Smooth muscle cell (in vitro differentiated cells): ENCODE measurements around the gene YTHDF1. TPM values are rescaled to one million over a fixed set of nuclear protein-coding genes. Genes with fewer than 3 reads are reported as not detected.

ENCODE experiments used
- DNase-seq: peaks from one replicate; lab custom pipeline; 2025; ENCODE audit not compliant: unreplicated experiment; lab: John Stamatoyannopoulos, UW
- H2AFZ ChIP-seq: fragments of 200-600 bp; sonication (generic); 2 replicates; pipeline ENCODE4 v1.6.0; 2016; ENCODE audit warnings: antibody characterized with exemption, low read depth, mild to moderate bottlenecking
- H3F3A ChIP-seq: fragments of 200-600 bp; sonication (generic); 2 replicates; pipeline ENCODE4 v1.6.0; 2017; ENCODE audit warnings: antibody characterized with exemption, low read depth
- H3K27ac ChIP-seq: fragments of 200-600 bp; sonication (generic); 2 replicates; pipeline ENCODE4 v1.5.1; 2016; ENCODE audit warnings: low read depth, mild to moderate bottlenecking
- H3K27me3 ChIP-seq: fragments of 200-600 bp; sonication (generic); 2 replicates; pipeline ENCODE4 v1.6.1; 2016; ENCODE audit warnings: low read depth, mild to moderate bottlenecking
- H3K36me3 ChIP-seq: fragments of 200-600 bp; sonication (generic); 2 replicates; pipeline ENCODE4 v1.5.1; 2016; ENCODE audit warnings: low read depth
- H3K4me1 ChIP-seq: fragments of 200-600 bp; sonication (generic); 2 replicates; pipeline ENCODE4 v1.5.1; 2016; ENCODE audit warnings: low read depth
- H3K4me2 ChIP-seq: fragments of 200-600 bp; sonication (generic); 2 replicates; pipeline ENCODE4 v1.6.0; 2016; ENCODE audit warnings: mild to moderate bottlenecking
- H3K4me3 ChIP-seq: fragments of 200-600 bp; sonication (generic); 2 replicates; pipeline ENCODE4 v1.5.1; 2016; ENCODE audit warnings: mild to moderate bottlenecking
- H3K79me2 ChIP-seq: fragments of 200-600 bp; sonication (generic); 2 replicates; pipeline ENCODE4 v1.6.0; 2016; ENCODE audit warnings: low read depth, mild to moderate bottlenecking
- H3K9ac ChIP-seq: fragments of 200-600 bp; sonication (generic); 2 replicates; pipeline ENCODE4 v1.6.0; 2016; ENCODE audit warnings: low read depth
- H3K9me3 ChIP-seq: fragments of 200-600 bp; sonication (generic); replicated peaks from 2 replicates; pipeline ENCODE4 v1.5.1; 2016; ENCODE audit warnings: low read depth
- H4K20me1 ChIP-seq: fragments of 200-600 bp; sonication (generic); 2 replicates; pipeline ENCODE4 v1.6.0; 2016; ENCODE audit warnings: low read depth
- WGBS: methylation state at CpG from one replicate; pipeline ENCODE4 v1.1.7; 2016; ENCODE audit warnings: low lambda C conversion rate; 5-methylcytosine and 5-hydroxymethylcytosine counted together
- polyA plus RNA-seq: library from polyadenylated mRNA; unstranded; fragments of >200 nt; fragmentation: Nextera tagmentation; extraction: Ambion mirVana; gene quantifications from 2 replicates; pipeline ENCODE4 v1.2.1, GENCODE V29; 2016
- total RNA-seq: library from RNA; depleted of rRNA; stranded (reverse); fragments of >200 nt; gene quantifications from 2 replicates; pipeline ENCODE4 v1.2.3, GENCODE V29; 2014
- TF ChIP-seq, protein P1 (sequence below): fragments of 200-600 bp; sonication (generic); IDR thresholded peaks from 2 replicates; pipeline ENCODE4 v1.5.1; 2017; ENCODE audit warnings: borderline replicate concordance, mild to moderate bottlenecking, antibody characterized with exemption; ENCODE audit not compliant: insufficient read depth, poor library complexity, severe bottlenecking

Gene YTHDF1
- total and polyA plus RNA-seq, 2 experiments from 2014 or later, result 28.2 to 35.8 TPM

DNA sequence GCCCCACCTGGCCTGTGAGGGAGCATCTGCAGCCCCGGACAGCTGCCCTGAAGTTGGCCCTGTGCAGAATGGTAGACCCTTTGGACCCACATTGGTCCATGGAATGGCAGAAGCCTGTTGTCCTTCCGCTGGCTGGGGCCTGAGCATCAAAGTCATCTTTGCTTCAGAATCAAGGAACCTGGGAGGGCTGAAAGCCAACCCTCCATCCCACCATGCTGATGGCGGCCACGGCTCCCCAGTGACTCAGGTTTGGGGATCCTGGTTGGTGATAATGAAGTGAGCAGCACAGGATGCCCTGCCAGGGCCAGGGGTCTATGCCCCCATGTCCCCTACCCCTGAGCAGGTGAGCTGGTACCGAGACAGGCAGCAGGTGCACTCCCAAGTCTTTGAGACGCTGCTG is 52.8 kb downstream of the YTHDF1 start:
- TF ChIP-seq, protein P1, sequence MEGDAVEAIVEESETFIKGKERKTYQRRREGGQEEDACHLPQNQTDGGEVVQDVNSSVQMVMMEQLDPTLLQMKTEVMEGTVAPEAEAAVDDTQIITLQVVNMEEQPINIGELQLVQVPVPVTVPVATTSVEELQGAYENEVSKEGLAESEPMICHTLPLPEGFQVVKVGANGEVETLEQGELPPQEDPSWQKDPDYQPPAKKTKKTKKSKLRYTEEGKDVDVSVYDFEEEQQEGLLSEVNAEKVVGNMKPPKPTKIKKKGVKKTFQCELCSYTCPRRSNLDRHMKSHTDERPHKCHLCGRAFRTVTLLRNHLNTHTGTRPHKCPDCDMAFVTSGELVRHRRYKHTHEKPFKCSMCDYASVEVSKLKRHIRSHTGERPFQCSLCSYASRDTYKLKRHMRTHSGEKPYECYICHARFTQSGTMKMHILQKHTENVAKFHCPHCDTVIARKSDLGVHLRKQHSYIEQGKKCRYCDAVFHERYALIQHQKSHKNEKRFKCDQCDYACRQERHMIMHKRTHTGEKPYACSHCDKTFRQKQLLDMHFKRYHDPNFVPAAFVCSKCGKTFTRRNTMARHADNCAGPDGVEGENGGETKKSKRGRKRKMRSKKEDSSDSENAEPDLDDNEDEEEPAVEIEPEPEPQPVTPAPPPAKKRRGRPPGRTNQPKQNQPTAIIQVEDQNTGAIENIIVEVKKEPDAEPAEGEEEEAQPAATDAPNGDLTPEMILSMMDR, result no peak
- H3K36me3 ChIP-seq, result no peaks in the 10 kb centered on the region
- H3K4me2 ChIP-seq, result no peak overlapping the region
- H3K27me3 ChIP-seq, result peaks cover 10% of the 10 kb centered on the region
- H2AFZ ChIP-seq, result no peak overlapping the region
- H3K4me1 ChIP-seq, result no peaks in the 10 kb centered on the region
- no peak overlapping the region for H3K9ac ChIP-seq
- no peak overlapping the region for H3K27ac ChIP-seq
- H3F3A ChIP-seq, result no peaks in the 10 kb centered on the region
- H3K79me2 ChIP-seq, result no peaks in the 10 kb centered on the region
- WGBS, result 85% methylated on average over 6 of the region's 6 CpGs
- DNase-seq, result no peak
- H4K20me1 ChIP-seq, result no peaks in the 10 kb centered on the region
- H3K4me3 ChIP-seq, result no peak overlapping the region
- H3K9me3 ChIP-seq, result no peaks in the 10 kb centered on the region

DNA sequence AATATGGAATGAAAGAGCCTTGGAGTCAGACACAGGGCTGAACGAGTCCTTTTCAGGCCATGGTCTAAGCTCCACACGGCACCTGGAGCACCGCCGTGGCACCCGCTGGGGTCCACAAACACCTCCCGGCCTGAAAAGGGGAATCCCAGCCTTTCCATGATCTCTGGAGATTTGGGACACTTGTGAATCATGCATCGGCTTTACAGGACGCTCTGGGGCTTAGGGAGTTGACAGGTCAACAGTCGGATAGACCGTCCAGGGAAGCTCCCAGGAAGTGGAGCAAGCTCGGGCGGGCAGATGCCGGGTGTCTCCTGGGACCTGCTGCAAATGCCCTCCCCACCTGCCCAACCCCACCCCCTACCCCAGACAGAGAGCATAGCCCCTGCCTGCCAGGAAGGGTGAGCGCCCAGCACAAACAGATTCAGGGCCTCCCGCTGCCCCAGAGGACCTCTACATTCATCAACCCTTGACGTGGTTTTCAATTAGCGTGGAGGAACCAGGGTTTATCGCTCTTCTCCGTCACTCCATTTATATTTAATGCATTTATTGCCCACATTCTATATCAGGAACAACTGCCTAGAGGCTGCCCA is 53.6 kb downstream of the YTHDF1 start:
- no peaks in the 10 kb centered on the region for H3K36me3 ChIP-seq
- H3F3A ChIP-seq, result no peaks in the 10 kb centered on the region
- no peak overlapping the region for H2AFZ ChIP-seq
- no peak overlapping the region for H3K4me2 ChIP-seq
- no peaks in the 10 kb centered on the region for H3K4me1 ChIP-seq
- no peaks in the 10 kb centered on the region for H3K9me3 ChIP-seq
- H3K27me3 ChIP-seq, result peaks cover 10% of the 10 kb centered on the region
- no peak overlapping the region for H3K4me3 ChIP-seq
- H4K20me1 ChIP-seq, result no peaks in the 10 kb centered on the region
- no peak overlapping the region for H3K27ac ChIP-seq
- TF ChIP-seq, protein P1, result no peak
- no peak for DNase-seq
- H3K9ac ChIP-seq, result no peak overlapping the region
- 92% methylated on average over 16 of the region's 19 CpGs for WGBS
- H3K79me2 ChIP-seq, result no peaks in the 10 kb centered on the region

DNA sequence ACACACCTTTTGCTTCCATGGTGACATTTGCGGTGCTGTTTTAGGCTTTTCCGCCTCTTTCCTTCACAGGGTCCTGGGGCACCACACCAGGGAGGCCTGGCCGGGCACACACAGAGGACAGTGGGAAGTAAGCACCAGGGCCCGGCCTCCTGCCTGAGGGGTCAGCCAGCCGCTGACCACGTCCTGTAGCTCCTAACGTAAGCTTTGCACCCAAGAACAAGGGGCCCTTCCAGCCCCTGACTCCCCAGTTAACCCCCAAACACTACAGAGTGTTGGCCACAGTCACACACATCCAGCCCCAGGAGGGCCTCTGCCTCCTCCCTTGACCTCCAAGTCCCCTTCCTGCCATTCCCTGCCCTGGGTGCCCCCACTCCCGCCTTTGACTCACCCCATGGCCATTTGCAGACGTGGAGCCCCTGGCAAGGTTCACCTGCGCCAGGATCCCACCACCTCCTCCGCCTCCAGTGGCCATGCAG is 54.7 kb downstream of the YTHDF1 start:
- H3K4me3 ChIP-seq, result no peak overlapping the region
- no peaks in the 10 kb centered on the region for H3K36me3 ChIP-seq
- DNase-seq, result no peak
- H3K9ac ChIP-seq, result no peak overlapping the region
- H3K27ac ChIP-seq, result no peak overlapping the region
- H3K4me2 ChIP-seq, result no peak overlapping the region
- H2AFZ ChIP-seq, result no peak overlapping the region
- TF ChIP-seq, protein P1, result no peak
- H3K79me2 ChIP-seq, result no peaks in the 10 kb centered on the region
- H3K9me3 ChIP-seq, result no peaks in the 10 kb centered on the region
- no peaks in the 10 kb centered on the region for H3K4me1 ChIP-seq
- H3F3A ChIP-seq, result no peaks in the 10 kb centered on the region
- peaks cover 10% of the 10 kb centered on the region for H3K27me3 ChIP-seq
- 91% methylated on average over 11 of the region's 11 CpGs for WGBS
- H4K20me1 ChIP-seq, result no peaks in the 10 kb centered on the region

DNA sequence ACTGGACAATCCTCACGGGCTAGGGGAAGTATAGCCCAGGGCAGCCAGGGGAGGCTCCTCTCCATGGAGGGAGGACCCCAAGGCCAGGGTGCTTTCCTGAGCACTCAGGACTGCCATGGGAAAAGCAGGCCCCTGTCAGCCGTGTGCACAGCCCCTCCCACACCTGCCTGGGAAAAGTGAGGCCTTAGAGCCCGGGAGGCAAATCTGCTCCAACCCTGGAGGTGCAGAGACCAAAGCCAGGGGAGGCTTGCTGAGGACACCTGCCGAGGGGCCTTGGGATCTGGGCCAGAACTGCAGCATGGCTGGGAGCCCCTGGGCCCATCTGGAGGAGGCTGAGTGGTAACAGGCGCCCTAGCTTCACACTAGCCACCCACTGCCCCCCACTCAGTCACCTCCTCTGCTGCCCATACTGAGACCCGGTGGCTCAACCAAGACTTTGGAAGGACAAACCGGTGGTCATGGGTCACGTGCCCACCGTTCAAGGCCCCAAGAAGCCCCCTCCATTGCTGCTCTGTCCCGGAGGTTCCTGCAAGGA is 55.2 kb downstream of the YTHDF1 start:
- WGBS, result 83% methylated on average over 10 of the region's 10 CpGs
- no peaks in the 10 kb centered on the region for H3K79me2 ChIP-seq
- no peaks in the 10 kb centered on the region for H3K36me3 ChIP-seq
- TF ChIP-seq, protein P1, result no peak
- no peak overlapping the region for H3K9ac ChIP-seq
- no peak overlapping the region for H3K4me3 ChIP-seq
- H3K27ac ChIP-seq, result no peak overlapping the region
- no peaks in the 10 kb centered on the region for H3F3A ChIP-seq
- peaks cover 10% of the 10 kb centered on the region for H3K27me3 ChIP-seq
- H2AFZ ChIP-seq, result no peak overlapping the region
- H4K20me1 ChIP-seq, result no peaks in the 10 kb centered on the region
- no peaks in the 10 kb centered on the region for H3K9me3 ChIP-seq
- H3K4me1 ChIP-seq, result no peaks in the 10 kb centered on the region
- H3K4me2 ChIP-seq, result no peak overlapping the region
- DNase-seq, result no peak
